PC-9 (cell line): ENCODE results near the gene TSPAN14.

Experiments used
- CTCF ChIP-seq: fragments of 200-600 bp; sonication (generic); conservative IDR thresholded peaks from 2 replicates; pipeline ENCODE4 v1.6.1; 2017; ENCODE audit warnings: mixed run types, antibody characterized with exemption, mild to moderate bottlenecking, moderate library complexity
- EZH2 ChIP-seq: fragments of 200-600 bp; sonication (generic); IDR thresholded peaks from 2 replicates; pipeline ENCODE4 v1.8.0; 2017; ENCODE audit warnings: antibody characterized with exemption, low read depth

GRCh38 chr10:80581469-80581835 lies 127.3 kb downstream of the TSPAN14 start:
- TF ChIP-seq CTCF, result no peak
- TF ChIP-seq EZH2, result no peak
